ENCODE measurements around the gene KATNAL1.

DNA sequence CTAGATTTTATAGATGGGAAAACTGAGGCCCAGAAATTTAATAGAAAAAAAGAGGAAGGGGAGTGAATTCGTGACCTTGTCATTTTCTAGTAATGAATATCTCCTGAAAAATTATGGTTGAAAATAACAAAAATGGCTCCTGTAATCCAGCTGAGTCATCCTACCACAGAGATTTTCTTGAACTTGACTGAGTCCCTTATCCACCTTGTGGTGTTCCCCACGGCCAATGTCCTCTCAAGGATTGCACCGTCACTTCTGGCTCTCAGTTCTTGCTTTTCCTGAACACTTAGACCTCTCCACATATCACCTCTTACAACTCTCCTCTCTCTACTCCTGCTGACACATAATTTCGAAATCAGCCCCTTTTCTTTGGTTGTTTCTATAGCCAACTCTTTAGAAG lies 1.2 kb upstream of the KATNAL1 start:
- no peak for TF ChIP-seq GATA2 (CRISPR knock-in tag; IDR thresholded peaks at IDR 0.05)
- TF ChIP-seq, protein P1, sequence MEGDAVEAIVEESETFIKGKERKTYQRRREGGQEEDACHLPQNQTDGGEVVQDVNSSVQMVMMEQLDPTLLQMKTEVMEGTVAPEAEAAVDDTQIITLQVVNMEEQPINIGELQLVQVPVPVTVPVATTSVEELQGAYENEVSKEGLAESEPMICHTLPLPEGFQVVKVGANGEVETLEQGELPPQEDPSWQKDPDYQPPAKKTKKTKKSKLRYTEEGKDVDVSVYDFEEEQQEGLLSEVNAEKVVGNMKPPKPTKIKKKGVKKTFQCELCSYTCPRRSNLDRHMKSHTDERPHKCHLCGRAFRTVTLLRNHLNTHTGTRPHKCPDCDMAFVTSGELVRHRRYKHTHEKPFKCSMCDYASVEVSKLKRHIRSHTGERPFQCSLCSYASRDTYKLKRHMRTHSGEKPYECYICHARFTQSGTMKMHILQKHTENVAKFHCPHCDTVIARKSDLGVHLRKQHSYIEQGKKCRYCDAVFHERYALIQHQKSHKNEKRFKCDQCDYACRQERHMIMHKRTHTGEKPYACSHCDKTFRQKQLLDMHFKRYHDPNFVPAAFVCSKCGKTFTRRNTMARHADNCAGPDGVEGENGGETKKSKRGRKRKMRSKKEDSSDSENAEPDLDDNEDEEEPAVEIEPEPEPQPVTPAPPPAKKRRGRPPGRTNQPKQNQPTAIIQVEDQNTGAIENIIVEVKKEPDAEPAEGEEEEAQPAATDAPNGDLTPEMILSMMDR (IDR thresholded peaks at IDR 0.05): no peak
- no peak for TF ChIP-seq TCF12 (IDR thresholded peaks at IDR 0.05)
- no peak for TF ChIP-seq EZH2phosphoT487 (IDR thresholded peaks at IDR 0.05; ENCODE audit: borderline replicate concordance, low read depth)
- no peak for TF ChIP-seq MXI1 (IDR thresholded peaks at IDR 0.05; ENCODE audit: low read depth, low read length)
- TF ChIP-seq RAD21 (IDR thresholded peaks at IDR 0.05; ENCODE audit: low read length): no peak
- no peak for TF ChIP-seq RXRA (IDR thresholded peaks at IDR 0.05; ENCODE audit: borderline replicate concordance, low read depth)
- TF ChIP-seq, protein P2, sequence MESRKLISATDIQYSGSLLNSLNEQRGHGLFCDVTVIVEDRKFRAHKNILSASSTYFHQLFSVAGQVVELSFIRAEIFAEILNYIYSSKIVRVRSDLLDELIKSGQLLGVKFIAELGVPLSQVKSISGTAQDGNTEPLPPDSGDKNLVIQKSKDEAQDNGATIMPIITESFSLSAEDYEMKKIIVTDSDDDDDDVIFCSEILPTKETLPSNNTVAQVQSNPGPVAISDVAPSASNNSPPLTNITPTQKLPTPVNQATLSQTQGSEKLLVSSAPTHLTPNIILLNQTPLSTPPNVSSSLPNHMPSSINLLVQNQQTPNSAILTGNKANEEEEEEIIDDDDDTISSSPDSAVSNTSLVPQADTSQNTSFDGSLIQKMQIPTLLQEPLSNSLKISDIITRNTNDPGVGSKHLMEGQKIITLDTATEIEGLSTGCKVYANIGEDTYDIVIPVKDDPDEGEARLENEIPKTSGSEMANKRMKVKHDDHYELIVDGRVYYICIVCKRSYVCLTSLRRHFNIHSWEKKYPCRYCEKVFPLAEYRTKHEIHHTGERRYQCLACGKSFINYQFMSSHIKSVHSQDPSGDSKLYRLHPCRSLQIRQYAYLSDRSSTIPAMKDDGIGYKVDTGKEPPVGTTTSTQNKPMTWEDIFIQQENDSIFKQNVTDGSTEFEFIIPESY (IDR thresholded peaks at IDR 0.05; ENCODE audit: borderline replicate concordance, low read depth): no peak
- TF ChIP-seq POLR2AphosphoS5 (IDR thresholded peaks at IDR 0.05; ENCODE audit: low read depth, low read length): no peak
